ENCODE data around the gene SLC38A9.

SLC38A9 gene

DNA sequence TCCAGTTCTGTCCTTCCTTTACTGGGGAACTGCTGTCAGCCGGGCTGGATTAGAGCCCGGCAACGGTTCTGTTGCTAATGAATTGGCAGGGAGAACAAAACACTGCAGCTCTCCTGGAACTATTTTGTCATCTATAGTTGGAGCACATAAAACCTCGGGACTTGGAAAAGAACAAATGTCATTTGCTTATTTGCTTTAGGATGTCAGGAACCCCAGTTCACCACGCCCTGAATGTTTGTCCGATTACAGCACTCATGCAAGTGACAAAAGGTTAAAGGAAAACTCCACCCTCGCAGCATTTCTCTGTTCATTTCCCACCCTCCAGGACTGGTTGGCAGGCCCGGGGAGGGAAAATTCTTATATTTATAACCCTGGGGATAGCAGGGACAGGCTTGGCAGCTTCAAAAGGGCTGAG is 110.9 kb downstream of the SLC38A9 start:
- H2AFZ ChIP-seq (ENCODE audit: low read length): no peak overlapping the region
- TF ChIP-seq CTCF (IDR thresholded peaks at IDR 0.05; ENCODE audit: low read length): no peak
- TF ChIP-seq EZH2 (IDR thresholded peaks at IDR 0.05; ENCODE audit: borderline replicate concordance, low read length): no peak
- no peak overlapping the region for H3K9ac ChIP-seq (ENCODE audit: low read length)
- no peaks in the 10 kb centered on the region for H3K27me3 ChIP-seq (ENCODE audit: insufficient read depth, low read length)
- no peak overlapping the region for H3K27ac ChIP-seq (ENCODE audit: low read depth, low read length, poor library complexity, severe bottlenecking)
- no peaks in the 10 kb centered on the region for H3F3A ChIP-seq (ENCODE audit: insufficient read depth, low read length)
- no peak overlapping the region for H3K4me2 ChIP-seq (ENCODE audit: low read length)
- H3K36me3 ChIP-seq (ENCODE audit: insufficient read depth, low read length): no peaks in the 10 kb centered on the region
- no peaks in the 10 kb centered on the region for H3K9me3 ChIP-seq (ENCODE audit: low read length)
- H4K20me1 ChIP-seq (ENCODE audit: insufficient read depth, low read length): no peaks in the 10 kb centered on the region
- no peaks in the 10 kb centered on the region for H3K4me1 ChIP-seq (ENCODE audit: insufficient read depth, low read length, severe bottlenecking)
- no peaks in the 10 kb centered on the region for H3K9me2 ChIP-seq (ENCODE audit: low read depth, low read length)
- H3K4me3 ChIP-seq (ENCODE audit: low read depth, low read length, poor library complexity, severe bottlenecking): no peak overlapping the region
- H3K79me2 ChIP-seq (ENCODE audit: insufficient read depth, low read length): no peaks in the 10 kb centered on the region

DNA sequence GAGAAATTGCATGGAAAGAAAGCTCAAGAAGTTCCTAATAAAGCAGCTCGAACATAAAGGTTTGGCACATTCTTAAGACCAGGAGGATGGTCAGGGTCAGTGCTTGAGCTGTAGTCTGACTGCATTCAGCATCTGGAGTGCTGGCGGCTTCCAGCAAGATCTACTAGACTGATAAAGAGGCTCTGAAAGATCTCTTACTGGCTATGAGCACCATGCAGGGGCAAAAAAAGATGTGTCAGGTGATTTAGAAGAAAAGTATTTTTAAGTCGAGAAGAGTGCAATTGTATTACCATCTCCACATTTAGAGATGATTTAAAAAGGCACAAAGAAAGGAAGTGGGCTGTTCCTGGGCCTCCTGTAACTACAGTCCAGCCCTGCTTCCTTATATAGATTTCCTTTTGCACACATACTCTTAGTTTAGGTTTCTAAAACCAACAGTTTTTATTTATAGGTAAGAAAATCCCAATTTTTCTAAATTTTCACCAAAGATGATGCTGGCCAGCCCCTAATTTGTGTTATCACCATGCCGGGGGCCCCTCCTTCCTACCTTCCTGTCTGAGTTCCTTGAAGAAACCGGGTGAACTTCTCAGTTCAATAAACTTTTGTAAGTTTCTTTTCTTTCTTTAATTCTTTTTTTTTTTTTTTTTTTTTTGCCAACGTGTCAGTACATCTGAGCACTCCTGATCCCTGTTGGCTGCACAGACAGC is 111.5 kb downstream of the SLC38A9 start:
- no peaks in the 10 kb centered on the region for H3K27me3 ChIP-seq (ENCODE audit: insufficient read depth, low read length)
- no peak overlapping the region for H3K4me2 ChIP-seq (ENCODE audit: low read length)
- no peaks in the 10 kb centered on the region for H3K4me1 ChIP-seq (ENCODE audit: insufficient read depth, low read length, severe bottlenecking)
- no peak for TF ChIP-seq CTCF (IDR thresholded peaks at IDR 0.05; ENCODE audit: low read length)
- TF ChIP-seq EZH2 (IDR thresholded peaks at IDR 0.05; ENCODE audit: borderline replicate concordance, low read length): no peak
- H4K20me1 ChIP-seq (ENCODE audit: insufficient read depth, low read length): no peaks in the 10 kb centered on the region
- no peak overlapping the region for H3K4me3 ChIP-seq (ENCODE audit: low read depth, low read length, poor library complexity, severe bottlenecking)
- no peaks in the 10 kb centered on the region for H3K9me2 ChIP-seq (ENCODE audit: low read depth, low read length)
- no peak overlapping the region for H3K9ac ChIP-seq (ENCODE audit: low read length)
- H3K27ac ChIP-seq (ENCODE audit: low read depth, low read length, poor library complexity, severe bottlenecking): no peak overlapping the region
- H2AFZ ChIP-seq (ENCODE audit: low read length): no peak overlapping the region
- no peaks in the 10 kb centered on the region for H3K79me2 ChIP-seq (ENCODE audit: insufficient read depth, low read length)
- no peaks in the 10 kb centered on the region for H3K9me3 ChIP-seq (ENCODE audit: low read length)
- H3K36me3 ChIP-seq (ENCODE audit: insufficient read depth, low read length): no peaks in the 10 kb centered on the region
- H3F3A ChIP-seq (ENCODE audit: insufficient read depth, low read length): no peaks in the 10 kb centered on the region

DNA sequence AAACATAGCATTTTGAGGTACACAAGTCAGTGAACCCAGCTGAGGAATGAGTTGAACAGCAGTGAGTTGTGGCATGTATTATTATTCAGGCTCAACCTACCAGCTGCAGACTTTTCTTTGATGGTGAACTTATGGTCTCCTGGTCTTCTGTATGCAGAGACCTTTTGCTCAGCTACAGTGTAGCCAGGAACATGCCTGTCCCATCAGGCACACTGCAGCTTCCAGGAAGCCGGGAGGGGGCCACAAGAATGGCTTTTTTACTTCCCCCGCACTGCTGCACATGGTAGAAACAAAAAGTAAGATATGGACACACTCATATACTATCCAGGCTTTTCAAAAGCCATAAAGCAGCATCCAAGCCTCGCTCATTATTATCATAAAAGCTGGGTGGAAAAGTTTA is 112.0 kb downstream of the SLC38A9 start:
- H3K27me3 ChIP-seq (ENCODE audit: insufficient read depth, low read length): no peaks in the 10 kb centered on the region
- no peaks in the 10 kb centered on the region for H3K9me2 ChIP-seq (ENCODE audit: low read depth, low read length)
- H3K4me3 ChIP-seq (ENCODE audit: low read depth, low read length, poor library complexity, severe bottlenecking): no peak overlapping the region
- no peak overlapping the region for H3K27ac ChIP-seq (ENCODE audit: low read depth, low read length, poor library complexity, severe bottlenecking)
- H3K9ac ChIP-seq (ENCODE audit: low read length): no peak overlapping the region
- H3K36me3 ChIP-seq (ENCODE audit: insufficient read depth, low read length): no peaks in the 10 kb centered on the region
- no peaks in the 10 kb centered on the region for H3F3A ChIP-seq (ENCODE audit: insufficient read depth, low read length)
- H3K79me2 ChIP-seq (ENCODE audit: insufficient read depth, low read length): no peaks in the 10 kb centered on the region
- H3K4me1 ChIP-seq (ENCODE audit: insufficient read depth, low read length, severe bottlenecking): no peaks in the 10 kb centered on the region
- no peak overlapping the region for H2AFZ ChIP-seq (ENCODE audit: low read length)
- TF ChIP-seq EZH2 (IDR thresholded peaks at IDR 0.05; ENCODE audit: borderline replicate concordance, low read length) (no peak), CTCF (IDR thresholded peaks at IDR 0.05; ENCODE audit: low read length) (no peak)
- H3K9me3 ChIP-seq (ENCODE audit: low read length): no peaks in the 10 kb centered on the region
- no peak overlapping the region for H3K4me2 ChIP-seq (ENCODE audit: low read length)
- no peaks in the 10 kb centered on the region for H4K20me1 ChIP-seq (ENCODE audit: insufficient read depth, low read length)

All from OCI-LY1 (cell line).